ENCODE data around the gene NINL.
"Not testable (repeated sequence)": the region's sequence is repeated elsewhere in the genome, so short reads cannot be mapped to it uniquely, and the experiment has no call there.

Gene NINL

GRCh38 chr20:25551413-25552215 is 33.7 kb downstream of the NINL start:
- DNase-seq (ENCODE audit: low read depth), result no peak

DNA sequence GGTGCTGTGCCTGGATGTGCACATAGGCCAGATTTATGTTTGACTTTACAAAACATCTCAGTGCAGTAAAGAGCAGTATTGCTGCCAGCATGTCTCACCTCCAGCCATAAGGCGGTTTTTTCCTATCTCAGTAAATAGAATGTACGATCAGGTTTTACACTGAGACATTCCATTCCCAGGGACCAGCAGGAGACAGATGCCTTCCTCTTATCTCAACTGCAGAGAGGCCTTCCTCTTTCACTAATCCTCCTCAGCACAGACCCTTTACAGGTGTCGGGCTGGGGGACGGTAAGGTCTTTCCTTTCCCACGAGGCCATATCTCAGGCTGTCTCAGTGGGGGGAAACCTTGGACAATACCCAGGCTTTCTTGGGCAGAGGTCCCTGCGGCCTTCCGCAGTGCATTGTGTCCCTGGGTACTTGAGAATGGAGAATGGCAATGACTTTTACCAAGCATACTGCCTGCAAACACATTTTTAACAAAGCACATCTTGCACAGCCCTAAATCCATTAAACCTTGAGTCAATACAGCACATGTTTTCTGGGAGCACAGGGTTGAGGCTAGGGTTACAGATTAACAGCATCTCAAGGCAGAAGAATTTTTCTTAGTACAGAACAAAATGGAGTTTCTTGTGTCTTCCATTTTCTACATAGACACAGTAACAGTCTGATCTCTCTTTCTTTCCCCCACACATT is 34.5 kb downstream of the NINL start:
- not testable (repeated sequence) for DNase-seq (ENCODE audit: low read depth)

GRCh38 chr20:25549843-25550477 is 35.4 kb downstream of the NINL start:
- DNase-seq (ENCODE audit: low read depth), result no peak

- no peak for DNase-seq (ENCODE audit: low read depth)
Observed at GRCh38 chr20:25549172-25549773, 36.1 kb downstream of the NINL start.

GRCh38 chr20:25548613-25549086 is 36.7 kb downstream of the NINL start:
- no peak for DNase-seq (ENCODE audit: low read depth)

- DNase-seq (ENCODE audit: low read depth), result no peak
Observed at GRCh38 chr20:25547999-25548398, 37.3 kb downstream of the NINL start.

DNA sequence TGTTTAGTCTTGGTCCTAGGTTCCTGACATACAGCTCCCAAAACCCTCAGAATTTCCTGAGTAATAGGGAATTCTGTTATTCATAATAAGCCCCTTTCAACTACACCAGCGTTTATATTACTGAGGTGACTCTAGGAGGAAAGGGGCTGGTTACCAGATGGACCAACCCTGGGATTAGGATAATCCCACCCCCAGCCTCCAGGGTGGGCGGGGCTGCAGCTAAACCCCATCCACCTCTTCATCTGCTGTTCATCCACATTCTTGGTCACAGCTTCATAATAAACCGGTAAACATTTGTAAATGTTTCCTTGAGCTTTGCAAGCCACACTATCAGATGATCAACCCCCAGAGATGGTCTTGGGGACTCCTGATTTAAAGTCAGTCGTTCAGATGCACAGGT is 38.3 kb downstream of the NINL start:
- DNase-seq (ENCODE audit: low read depth), result no peak

DNA sequence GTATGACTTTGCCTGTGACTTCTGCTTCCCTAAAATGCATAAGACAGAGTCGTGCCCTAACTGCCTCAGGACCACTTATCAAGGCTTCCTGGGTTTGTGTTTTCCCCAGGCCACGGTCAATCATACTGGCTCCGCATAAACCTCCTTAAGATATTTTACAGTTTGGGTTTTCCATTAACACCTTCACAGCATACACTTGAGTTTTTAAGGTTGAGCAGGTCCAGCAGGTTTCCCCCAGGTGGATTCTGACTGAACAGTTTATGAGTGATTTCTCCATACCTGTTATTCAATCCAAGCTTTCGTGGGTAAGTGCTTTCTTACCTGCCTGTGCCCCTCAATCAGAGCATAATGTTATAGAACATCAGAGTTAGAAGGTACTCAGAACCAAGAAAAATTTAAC is 39.3 kb downstream of the NINL start:
- DNase-seq (ENCODE audit: low read depth), result no peak

- DNase-seq (ENCODE audit: low read depth), result no peak
Observed at GRCh38 chr20:25545171-25545570, 40.2 kb downstream of the NINL start.

- no peak for DNase-seq (ENCODE audit: low read depth)
Observed at GRCh38 chr20:25544734-25545133, 40.6 kb downstream of the NINL start.

GRCh38 chr20:25544311-25544710 is 41.0 kb downstream of the NINL start:
- no peak for DNase-seq (ENCODE audit: low read depth)

GRCh38 chr20:25543068-25543467 is 42.3 kb downstream of the NINL start:
- DNase-seq (ENCODE audit: low read depth), result no peak

GRCh38 chr20:25541676-25542075 is 43.7 kb downstream of the NINL start:
- no peak for DNase-seq (ENCODE audit: low read depth)

GRCh38 chr20:25539742-25540672 is 45.3 kb downstream of the NINL start:
- no peak for DNase-seq (ENCODE audit: low read depth)

- no peak for DNase-seq (ENCODE audit: low read depth)
Observed at GRCh38 chr20:25538838-25539665, 46.3 kb downstream of the NINL start.

GRCh38 chr20:25537890-25538289 is 47.4 kb downstream of the NINL start:
- DNase-seq (ENCODE audit: low read depth), result no peak

DNA sequence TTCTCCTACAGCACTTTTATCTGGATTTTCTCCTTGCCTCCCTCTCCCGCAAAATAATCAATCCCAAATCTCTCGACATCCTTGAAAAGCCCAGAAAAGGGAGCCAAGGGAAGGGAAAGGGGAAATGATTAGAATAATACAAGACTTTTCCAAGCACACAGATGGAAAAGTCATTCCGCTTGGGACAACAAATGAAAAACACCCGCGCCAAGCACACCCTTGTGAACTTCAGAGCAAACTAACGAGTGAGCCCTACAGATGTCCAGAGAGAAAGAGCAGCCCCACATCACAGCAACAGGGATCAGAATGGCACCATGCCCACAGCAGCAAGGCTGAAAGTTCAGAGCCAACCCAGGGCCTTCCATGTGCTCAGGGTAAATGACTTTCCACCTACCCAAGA is 49.6 kb downstream of the NINL start:
- no peak for DNase-seq (ENCODE audit: low read depth)

DNA sequence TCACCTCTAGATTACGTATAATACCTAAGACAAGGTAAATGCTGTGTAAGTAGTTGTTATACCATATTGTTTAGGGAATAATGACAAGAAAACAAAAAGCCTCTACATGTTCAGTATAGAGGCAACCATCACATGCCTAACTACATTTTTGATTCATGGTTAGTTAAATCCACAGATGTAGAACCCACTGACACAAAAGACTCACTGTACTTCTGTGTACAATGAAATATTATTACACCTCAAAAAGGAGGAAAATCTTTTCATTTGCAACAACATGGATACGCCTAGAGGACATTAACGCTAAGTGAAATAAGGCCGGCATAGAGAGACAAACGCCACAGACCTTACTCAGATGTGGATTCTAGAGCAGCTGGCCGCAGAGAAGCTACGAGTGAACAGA is 50.5 kb downstream of the NINL start:
- no peak for DNase-seq (ENCODE audit: low read depth)

- DNase-seq (ENCODE audit: low read depth), result no peak
Observed at GRCh38 chr20:25533920-25534700, 51.2 kb downstream of the NINL start.

DNA sequence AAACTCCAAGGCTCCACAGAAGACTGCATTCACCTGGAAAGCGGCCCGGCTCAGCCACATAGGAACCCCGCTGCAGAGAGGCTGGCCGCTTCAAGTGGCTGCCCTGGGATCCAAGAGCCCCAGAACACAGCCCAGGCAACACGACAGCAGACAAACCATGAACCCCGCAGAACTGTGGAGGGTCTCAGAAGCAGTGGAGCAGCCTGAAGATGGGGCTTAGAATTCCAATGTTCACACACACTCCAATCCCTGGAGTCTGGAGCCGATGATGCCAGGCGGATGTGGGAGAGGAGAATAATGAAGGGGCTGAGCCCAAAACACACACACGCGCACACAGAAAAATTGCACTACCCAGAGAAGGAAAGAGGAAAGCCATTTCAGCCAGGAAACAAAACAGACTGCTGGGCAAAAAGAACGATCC is 52.4 kb downstream of the NINL start:
- DNase-seq (ENCODE audit: low read depth), result no peak

Measured in activated T-cell treated with anti-CD3 and anti-CD28 coated beads for 24 hours (primary cell).